ENCODE measurements around the gene ESYT2. TPM values are rescaled to one million over a fixed set of nuclear protein-coding genes. Genes with fewer than 3 reads are reported as not detected.
A peak's percentile ranks its signal among the peaks of the same experiment; 100 is the strongest.

The ESYT2 gene
- total and polyA plus RNA-seq, 9 of the 15 experiments (the other 6 are each of a cell fraction or from before 2014, with no cell fraction given), result 5.8 to 86.9 (median 64.7) TPM

DNA sequence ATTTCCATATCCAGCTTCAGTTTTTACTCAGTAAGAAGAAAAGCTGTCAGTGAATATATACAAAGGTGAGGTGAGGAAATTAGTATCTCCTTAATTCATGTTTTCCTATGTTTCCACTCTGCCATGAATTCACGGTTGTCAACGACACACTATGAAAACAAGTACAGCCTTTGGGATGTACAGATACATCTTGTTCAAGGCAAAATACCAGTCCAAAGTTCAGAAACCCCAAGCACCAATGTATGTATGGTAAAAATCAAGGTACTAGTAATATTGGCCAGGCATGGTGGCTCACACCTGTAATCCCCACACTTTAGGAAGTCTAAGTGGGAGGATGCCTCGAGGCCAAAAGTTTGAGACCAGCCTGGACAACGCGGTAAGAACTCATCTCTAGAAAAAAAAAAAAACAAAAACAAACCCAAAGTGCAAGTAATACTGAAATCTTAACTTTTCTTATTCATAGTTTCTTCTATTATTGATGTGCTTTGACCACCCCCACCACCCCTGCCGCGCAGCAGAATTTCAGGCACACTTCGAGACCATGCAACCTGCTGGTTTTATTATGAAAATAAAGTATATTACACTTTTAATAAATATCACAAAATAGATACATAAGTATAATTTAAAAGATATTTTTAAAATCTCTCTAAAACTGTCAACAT is 3.5 kb downstream of the ESYT2 start:
- Histone ChIP-seq H3K9me1 (ENCODE audit: control insufficient read depth, insufficient read depth, low read length) (no peaks in the 10 kb centered on the region), H3K4me3 (no peak overlapping the region), H3K27me3 (ENCODE audit: control insufficient read depth in 2 of 2, insufficient read depth in 2 of 2, low read length in 2 of 2) (no peaks in the 10 kb centered on the region), H3K9me3 (replicated peaks; ENCODE audit: control insufficient read depth, insufficient read depth, low read depth, low read length) (no peaks in the 10 kb centered on the region), H4K20me1 (replicated peaks; ENCODE audit: control insufficient read depth, insufficient read depth, low read length) (peaks cover 21% of the 10 kb centered on the region; the same call in 1 of the 2 replicates), H3K4me1 (replicated peaks in 1 of 2; ENCODE audit: control insufficient read depth in 2 of 2, insufficient read depth in 2 of 2, low read length in 2 of 2) (peaks cover 27 to 30% of the 10 kb centered on the region in 2 experiments), H3K36me3 (ENCODE audit: control insufficient read depth, insufficient read depth, low read length) (peaks cover 8% of the 10 kb centered on the region), H2AFZ (ENCODE audit: low read depth, low read length) (no peak overlapping the region), H3K79me2 (ENCODE audit: control insufficient read depth, insufficient read depth, low read length) (peaks cover 82% of the 10 kb centered on the region), H3K4me2 (ENCODE audit: insufficient read depth, low read length) (no peak overlapping the region), H3K27ac (ENCODE audit: extremely low read depth, low read depth, low read length) (no peak overlapping the region), H3K9ac (ENCODE audit: insufficient read depth in 1 of 2, low read depth in 2 of 2, low read length in 2 of 2) (no peak overlapping the region)
- WGBS (ENCODE audit: insufficient coverage, low coverage, missing lambda C conversion rate), result 84% methylated on average over 8 of the region's 8 CpGs
- CTCF ChIA-PET (ENCODE audit: low intra/inter-chr PET ratio), result no interaction called here
- in situ Hi-C loops (cut with MboI) (no loop called here), intact Hi-C loops (cut with micrococcal nuclease) (no loop called here)
- FAIRE-seq (peak; percentile 6), ATAC-seq (no peak), DNase-seq (ENCODE audit: extremely low read depth in 1 of 4, low spot score in 3 of 4) (no peak)
- POLR2A ChIA-PET, result interaction anchor here (0.7 to 2.9 kb wide), 4 partner anchors 10 to 32 kb away, joined by 3 to 23 read pairs (median 6); no protein-coding TSS in a partner anchor
- BruUV-seq (replicated peaks), result no TSS peak
- TF ChIP-seq, protein P1, sequence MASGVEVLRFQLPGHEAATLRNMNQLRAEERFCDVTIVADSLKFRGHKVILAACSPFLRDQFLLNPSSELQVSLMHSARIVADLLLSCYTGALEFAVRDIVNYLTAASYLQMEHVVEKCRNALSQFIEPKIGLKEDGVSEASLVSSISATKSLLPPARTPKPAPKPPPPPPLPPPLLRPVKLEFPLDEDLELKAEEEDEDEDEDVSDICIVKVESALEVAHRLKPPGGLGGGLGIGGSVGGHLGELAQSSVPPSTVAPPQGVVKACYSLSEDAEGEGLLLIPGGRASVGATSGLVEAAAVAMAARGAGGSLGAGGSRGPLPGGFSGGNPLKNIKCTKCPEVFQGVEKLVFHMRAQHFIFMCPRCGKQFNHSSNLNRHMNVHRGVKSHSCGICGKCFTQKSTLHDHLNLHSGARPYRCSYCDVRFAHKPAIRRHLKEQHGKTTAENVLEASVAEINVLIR (CRISPR knock-in tag; IDR thresholded peaks at IDR 0.05), result no peak
- no peak for TF ChIP-seq THAP12 (CRISPR knock-in tag; IDR thresholded peaks at IDR 0.05)
- TF ChIP-seq RBM17 (IDR thresholded peaks at IDR 0.05; ENCODE audit: borderline replicate concordance, low read depth, low read length), result no peak
- no peak for TF ChIP-seq RCOR1 (IDR thresholded peaks at IDR 0.05; ENCODE audit: borderline replicate concordance in 1 of 2, low read depth in 2 of 2, low read length in 2 of 2)
- no peak for TF ChIP-seq SIN3B (IDR thresholded peaks at IDR 0.05; ENCODE audit: low read depth)
- no peak for TF ChIP-seq E2F3 (CRISPR knock-in tag; IDR thresholded peaks at IDR 0.05)
- no peak for TF ChIP-seq MYNN (IDR thresholded peaks at IDR 0.05)
- no peak for TF ChIP-seq MYNN (CRISPR knock-in tag; IDR thresholded peaks at IDR 0.05)
- TF ChIP-seq TEAD1 (CRISPR knock-in tag; IDR thresholded peaks at IDR 0.05), result no peak
- TF ChIP-seq BACH1 (tag; IDR thresholded peaks at IDR 0.05), result no peak
- no peak for TF ChIP-seq KAT2B (IDR thresholded peaks at IDR 0.05; ENCODE audit: low read depth, low read length)
- TF ChIP-seq ZNF354B (CRISPR knock-in tag; IDR thresholded peaks at IDR 0.05), result no peak
- TF ChIP-seq ARNT (IDR thresholded peaks at IDR 0.05), result no peak
- TF ChIP-seq, protein P2, sequence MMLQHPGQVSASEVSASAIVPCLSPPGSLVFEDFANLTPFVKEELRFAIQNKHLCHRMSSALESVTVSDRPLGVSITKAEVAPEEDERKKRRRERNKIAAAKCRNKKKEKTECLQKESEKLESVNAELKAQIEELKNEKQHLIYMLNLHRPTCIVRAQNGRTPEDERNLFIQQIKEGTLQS (IDR thresholded peaks at IDR 0.05), result no peak
- TF ChIP-seq, protein P2 (CRISPR knock-in tag; conservative IDR thresholded peaks at IDR 0.05), result no peak
- TF ChIP-seq, protein P3, sequence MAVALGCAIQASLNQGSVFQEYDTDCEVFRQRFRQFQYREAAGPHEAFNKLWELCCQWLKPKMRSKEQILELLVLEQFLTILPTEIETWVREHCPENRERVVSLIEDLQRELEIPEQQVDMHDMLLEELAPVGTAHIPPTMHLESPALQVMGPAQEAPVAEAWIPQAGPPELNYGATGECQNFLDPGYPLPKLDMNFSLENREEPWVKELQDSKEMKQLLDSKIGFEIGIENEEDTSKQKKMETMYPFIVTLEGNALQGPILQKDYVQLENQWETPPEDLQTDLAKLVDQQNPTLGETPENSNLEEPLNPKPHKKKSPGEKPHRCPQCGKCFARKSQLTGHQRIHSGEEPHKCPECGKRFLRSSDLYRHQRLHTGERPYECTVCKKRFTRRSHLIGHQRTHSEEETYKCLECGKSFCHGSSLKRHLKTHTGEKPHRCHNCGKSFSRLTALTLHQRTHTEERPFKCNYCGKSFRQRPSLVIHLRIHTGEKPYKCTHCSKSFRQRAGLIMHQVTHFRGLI (CRISPR knock-in tag; IDR thresholded peaks at IDR 0.05), result no peak
- TF ChIP-seq ZSCAN29 (IDR thresholded peaks at IDR 0.05), result no peak

All from K562 (cell line).